HEK293T (cell line): ENCODE results near the gene DRD2.

Source experiments
- CTCF ChIA-PET: fragments of 350-600 bp; formaldehyde crosslinking; extraction: SDS; loops from one replicate; lab custom pipeline; 2021; ENCODE audit warnings: antibody characterized with exemption, inconsistent platforms; lab: Yijun Ruan, JAX
- POLR2A ChIA-PET: fragments of 350-600 bp; formaldehyde crosslinking; extraction: SDS; loops from one replicate; lab custom pipeline; 2020; ENCODE audit warnings: antibody characterized with exemption, inconsistent platforms; lab: Yijun Ruan, JAX
- DNase-seq: peaks from one replicate; pipeline ENCODE4 v3.0.0; 2012; ENCODE audit warnings: mixed read lengths; ENCODE audit errors: extremely low spot score
- ARNT ChIP-seq: fragments of 450-650 bp; IDR thresholded peaks from 2 replicates; pipeline ENCODE4 v1.6.1; 2017; ENCODE audit warnings: mild to moderate bottlenecking
- BHLHE40 ChIP-seq: fragments of 450-650 bp; IDR thresholded peaks from 2 replicates; pipeline ENCODE4 v1.6.1; 2016; ENCODE audit warnings: mild to moderate bottlenecking, moderate library complexity, borderline replicate concordance
- CTBP1 ChIP-seq: fragments of 450-650 bp; IDR thresholded peaks from 2 replicates; pipeline ENCODE4 v1.6.1; 2016; ENCODE audit warnings: borderline replicate concordance
- ELF4 ChIP-seq: fragments of 450-650 bp; IDR thresholded peaks from 2 replicates; pipeline ENCODE4 v1.6.1; 2017; ENCODE audit warnings: antibody characterized with exemption
- FOXA1 ChIP-seq: fragments of 450-650 bp; IDR thresholded peaks from 2 replicates; pipeline ENCODE4 v1.6.1; 2016; ENCODE audit warnings: mild to moderate bottlenecking
- FOXK2 ChIP-seq: fragments of 450-650 bp; IDR thresholded peaks from 2 replicates; pipeline ENCODE4 v1.6.1; 2016; ENCODE audit warnings: mild to moderate bottlenecking
- FOXM1 ChIP-seq: fragments of 450-650 bp; IDR thresholded peaks from 2 replicates; pipeline ENCODE4 v1.6.1; 2017; ENCODE audit warnings: mild to moderate bottlenecking, borderline replicate concordance
- HDGF ChIP-seq: fragments of 450-650 bp; IDR thresholded peaks from 2 replicates; pipeline ENCODE4 v1.6.1; 2017; ENCODE audit warnings: antibody characterized with exemption, borderline replicate concordance
- L3MBTL2 ChIP-seq: fragments of 450-650 bp; conservative IDR thresholded peaks from 2 replicates; pipeline ENCODE4 v1.6.1; 2016; ENCODE audit warnings: mild to moderate bottlenecking
- LEF1 ChIP-seq: fragments of 450-650 bp; IDR thresholded peaks from 2 replicates; pipeline ENCODE4 v1.6.1; 2017; ENCODE audit warnings: mild to moderate bottlenecking, borderline replicate concordance
- NFRKB ChIP-seq: fragments of 450-650 bp; IDR thresholded peaks from 2 replicates; pipeline ENCODE4 v1.6.1; 2016; ENCODE audit warnings: mild to moderate bottlenecking, moderate library complexity
- PKNOX1 ChIP-seq: fragments of 450-650 bp; IDR thresholded peaks from 2 replicates; pipeline ENCODE4 v1.6.1; 2016
- SP1 ChIP-seq: fragments of 450-650 bp; IDR thresholded peaks from 2 replicates; pipeline ENCODE4 v1.6.1; 2017
- SUZ12 ChIP-seq: fragments of 450-650 bp; IDR thresholded peaks from 2 replicates; pipeline ENCODE4 v1.6.1; 2016; ENCODE audit warnings: mild to moderate bottlenecking
- TARDBP ChIP-seq: fragments of 450-650 bp; IDR thresholded peaks from 2 replicates; pipeline ENCODE4 v1.6.1; 2016
- ZNF384 ChIP-seq: fragments of 450-650 bp; IDR thresholded peaks from 2 replicates; pipeline ENCODE4 v1.6.1; 2016

Gene DRD2

GRCh38 chr11:113504586-113504985 lies 29.4 kb upstream of the DRD2 start:
- TF ChIP-seq SUZ12 (no peak), PKNOX1 (no peak), CTBP1 (no peak), FOXM1 (no peak), BHLHE40 (no peak), FOXK2 (no peak), L3MBTL2 (no peak), ELF4 (no peak), ZNF384 (no peak), ARNT (no peak), FOXA1 (no peak)
- POLR2A ChIA-PET = no interaction called here
- CTCF ChIA-PET = no interaction called here
- DNase-seq = no peak

- ChIA-PET CTCF (no interaction called here), POLR2A (no interaction called here)
- TF ChIP-seq BHLHE40 (no peak), HDGF (no peak), TARDBP (no peak), PKNOX1 (no peak), FOXA1 (no peak), ZNF384 (no peak), LEF1 (no peak), ELF4 (no peak), CTBP1 (no peak), SP1 (no peak), FOXK2 (no peak), SUZ12 (no peak), ARNT (no peak), FOXM1 (no peak), L3MBTL2 (no peak)
- DNase-seq = no peak
Observed at GRCh38 chr11:113504071-113504470, 28.9 kb upstream of the DRD2 start.

GRCh38 chr11:113497066-113497910 lies 22.1 kb upstream of the DRD2 start:
- DNase-seq = no peak
- TF ChIP-seq CTBP1 = no peak
- peak; percentile 49 for TF ChIP-seq PKNOX1
- POLR2A ChIA-PET = no interaction called here
- CTCF ChIA-PET = no interaction called here

- CTCF ChIA-PET = no interaction called here
- TF ChIP-seq ZNF384 = no peak
- TF ChIP-seq ELF4 = no peak
Observed at GRCh38 chr11:113496026-113496651, 20.9 kb upstream of the DRD2 start.

GRCh38 chr11:113494021-113494420 lies 18.8 kb upstream of the DRD2 start:
- no peak for DNase-seq
- ChIA-PET CTCF (no interaction called here), POLR2A (no interaction called here)
- TF ChIP-seq SUZ12 (no peak), PKNOX1 (no peak), FOXK2 (no peak), L3MBTL2 (no peak), LEF1 (no peak), NFRKB (no peak), FOXM1 (no peak), CTBP1 (no peak), SP1 (no peak), ZNF384 (no peak), ARNT (no peak)

More at GRCh38 chr11:113496026-113496651, 20.9 kb upstream of the DRD2 start:
- POLR2A ChIA-PET = no interaction called here
- no peak for DNase-seq

GRCh38 chr11:113493206-113493605 lies 18.0 kb upstream of the DRD2 start:
- TF ChIP-seq SUZ12 = no peak
- no peak for TF ChIP-seq FOXA1
- no peak for TF ChIP-seq SP1
- TF ChIP-seq CTBP1 = no peak
- no peak for TF ChIP-seq ELF4
- TF ChIP-seq L3MBTL2 = no peak
- TF ChIP-seq BHLHE40 = no peak
- TF ChIP-seq HDGF = no peak
- no peak for TF ChIP-seq NFRKB
- no peak for TF ChIP-seq ARNT
- TF ChIP-seq LEF1 = no peak
- no peak for TF ChIP-seq PKNOX1
- no peak for TF ChIP-seq FOXM1
- no peak for TF ChIP-seq FOXK2
- no peak for TF ChIP-seq ZNF384
- no peak for TF ChIP-seq TARDBP
- ChIA-PET POLR2A (no interaction called here), CTCF (interaction anchor here (0.6 kb wide), 1 partner anchor 203 kb away, joined by 3 read pairs; no protein-coding TSS in a partner anchor)
- no peak for DNase-seq
